ENCODE measurements around the gene TIGAR. TPM values are rescaled to one million over a fixed set of nuclear protein-coding genes. Genes with fewer than 3 reads are reported as not detected.
A peak's percentile ranks its signal among the peaks of the same experiment; 100 is the strongest.

The TIGAR gene
- polyA plus RNA-seq, 10 donors = 5.3 to 9.3 (median 7.4) TPM

DNA sequence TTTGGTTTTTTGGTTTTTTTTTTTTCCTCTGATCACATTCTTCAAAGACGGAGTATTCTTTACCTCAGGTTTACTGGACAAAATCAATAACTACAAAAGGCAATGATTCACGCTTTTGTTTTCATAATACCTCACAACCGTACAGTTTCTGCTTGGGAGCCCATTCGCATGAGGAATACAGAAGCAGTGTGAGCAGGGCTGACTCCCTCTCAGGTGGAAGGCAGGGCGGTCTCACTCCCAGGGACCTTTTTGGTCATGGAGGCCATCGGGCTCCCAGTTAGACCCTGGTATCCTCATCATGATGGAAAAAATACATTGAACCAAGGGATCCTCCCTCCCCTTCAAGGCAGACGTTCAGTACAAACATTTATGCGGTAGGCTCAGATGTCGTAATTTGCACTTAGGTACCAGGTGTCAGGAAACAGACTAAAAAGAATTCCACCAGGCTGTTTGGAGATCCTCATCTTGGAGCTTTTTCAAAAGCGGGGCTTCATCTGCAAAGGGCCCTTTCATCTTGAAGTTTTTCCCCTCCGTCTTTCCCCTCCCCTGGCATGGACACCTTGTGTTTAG is 19.0 kb upstream of the TIGAR start:
- DNase-seq = no peak

GRCh38 chr12:4302881-4303280 is 18.1 kb upstream of the TIGAR start:
- no peak for DNase-seq

GRCh38 chr12:4303750-4304149 is 17.3 kb upstream of the TIGAR start:
- no peak for DNase-seq

DNA sequence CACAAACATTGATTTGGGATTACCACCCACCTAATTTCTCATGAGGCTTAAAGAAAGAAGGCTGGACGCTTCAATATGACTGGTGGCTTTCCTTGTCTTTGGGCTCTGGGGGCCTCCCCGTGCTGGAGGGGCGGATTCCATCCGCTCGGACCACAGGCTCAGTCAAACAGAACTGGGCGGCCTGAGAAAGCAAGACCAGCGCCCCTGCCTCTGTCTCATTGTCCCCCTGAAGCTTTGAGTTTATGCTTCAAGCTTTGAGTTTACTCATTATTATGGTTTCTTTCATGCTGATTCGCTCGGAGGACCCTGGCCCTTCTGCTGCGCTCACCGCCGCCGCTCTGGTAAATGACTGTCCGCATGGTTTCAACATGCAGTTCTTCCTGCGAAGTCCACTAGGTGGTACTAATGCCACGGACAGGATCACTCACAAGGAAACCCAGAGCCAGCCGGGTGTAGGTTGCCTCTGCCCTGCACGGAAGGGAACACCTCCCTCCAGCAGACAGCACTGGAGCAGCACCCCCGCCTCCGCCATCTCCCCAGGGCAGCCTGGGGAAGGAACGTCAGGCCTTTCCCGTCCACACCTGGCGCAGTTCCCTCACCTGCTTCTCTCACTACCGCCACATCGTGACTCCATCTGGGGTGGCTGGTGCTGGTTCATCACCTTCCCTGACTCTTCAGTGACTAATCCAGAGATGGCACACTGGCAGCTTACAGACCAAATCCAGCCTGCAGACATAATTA is 13.2 kb upstream of the TIGAR start:
- peak; percentile 47 to 81 (median 67) for DNase-seq

GRCh38 chr12:4308334-4308950 is 12.6 kb upstream of the TIGAR start:
- DNase-seq = no peak

- no peak for DNase-seq
Observed at GRCh38 chr12:4311776-4312175, 9.2 kb upstream of the TIGAR start.

GRCh38 chr12:4312251-4312650 is 8.8 kb upstream of the TIGAR start:
- no peak for DNase-seq

GRCh38 chr12:4320497-4320852 is 538 bp upstream of the TIGAR start:
- DNase-seq = no peak

DNA sequence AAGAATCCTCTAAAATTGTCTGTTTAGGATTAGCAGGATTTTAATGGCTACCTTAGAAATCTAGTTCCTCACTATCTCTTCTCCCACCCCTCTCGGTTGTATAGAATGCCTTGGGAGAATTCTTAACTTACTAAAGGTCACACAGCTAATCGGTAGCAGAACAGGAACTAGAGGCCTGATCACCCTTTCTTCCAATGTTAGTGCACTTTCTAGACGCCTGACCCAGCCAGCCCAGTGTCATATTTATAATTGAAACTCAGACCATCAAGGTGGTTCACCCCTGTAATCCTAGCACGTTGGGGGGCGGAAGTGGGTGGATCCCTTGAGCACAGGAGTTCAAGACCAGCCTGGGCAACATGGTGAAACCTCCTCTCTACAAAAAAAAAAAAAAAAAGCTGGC is 1.7 kb downstream of the TIGAR start:
- DNase-seq = no peak

- DNase-seq = no peak
Observed at GRCh38 chr12:4323396-4323795, 2.4 kb downstream of the TIGAR start.

DNA sequence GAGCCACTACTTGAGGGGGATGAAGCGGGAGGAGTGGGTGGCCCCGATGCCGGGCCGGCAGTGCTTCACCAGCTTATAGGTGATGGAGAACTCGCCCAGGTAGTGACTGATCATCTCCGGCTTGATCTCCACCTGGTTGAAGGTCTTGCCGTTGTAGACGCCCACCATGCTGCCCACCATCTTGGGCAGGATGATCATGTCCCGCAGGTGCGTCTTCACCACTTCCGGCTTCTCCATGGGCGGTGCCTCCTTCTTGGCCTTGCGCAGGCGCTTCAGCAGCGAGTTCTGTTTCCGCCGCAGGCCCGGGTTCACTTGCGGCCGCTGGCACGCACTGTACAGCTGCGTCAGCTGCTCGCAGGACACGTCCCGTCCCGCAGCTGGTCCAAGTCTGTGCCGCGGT is 3.4 kb downstream of the TIGAR start:
- no peak for DNase-seq

GRCh38 chr12:4325966-4326365 is 5.0 kb downstream of the TIGAR start:
- DNase-seq = no peak

- DNase-seq = no peak
Observed at GRCh38 chr12:4327293-4327692, 6.3 kb downstream of the TIGAR start.

DNA sequence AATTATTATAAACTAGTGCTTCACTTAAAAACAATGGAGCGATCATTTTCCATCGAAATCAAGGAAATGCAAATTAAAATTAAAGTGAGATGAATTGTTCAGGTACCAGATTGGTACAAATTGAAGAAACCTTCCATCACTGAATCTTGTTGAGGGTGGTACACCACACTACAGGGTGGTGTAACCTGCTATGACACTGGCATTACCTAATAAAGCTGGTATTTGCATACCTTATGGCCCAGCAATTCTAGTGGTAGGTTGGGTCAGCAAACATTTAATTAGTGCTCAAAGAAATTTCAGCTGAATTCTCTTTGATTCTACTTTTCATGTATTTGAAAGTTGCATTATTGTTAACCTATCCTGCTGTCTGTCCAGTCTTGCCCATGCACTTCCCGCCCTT is 9.2 kb downstream of the TIGAR start:
- DNase-seq = no peak

- no peak for DNase-seq
Observed at GRCh38 chr12:4331221-4331620, 10.2 kb downstream of the TIGAR start.

DNA sequence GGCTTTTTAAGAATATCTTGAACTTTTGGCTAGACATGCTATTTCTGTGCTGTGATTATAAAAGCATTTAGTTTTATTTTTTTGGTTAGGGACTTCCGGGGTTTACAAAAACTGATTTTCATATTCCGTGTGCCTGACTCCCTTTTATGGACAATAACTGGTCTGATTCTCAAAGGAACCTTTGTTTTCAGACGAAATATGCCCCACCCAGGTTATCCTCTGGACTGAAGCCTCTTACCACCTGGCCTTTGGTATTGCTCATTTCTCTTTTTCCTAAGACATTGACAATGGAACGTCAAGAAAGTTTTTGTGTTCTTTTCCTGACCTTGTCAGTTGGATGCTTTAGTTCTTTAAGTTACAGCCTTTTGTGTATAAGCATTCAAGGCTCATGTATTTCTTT is 10.8 kb downstream of the TIGAR start:
- DNase-seq = no peak

DNA sequence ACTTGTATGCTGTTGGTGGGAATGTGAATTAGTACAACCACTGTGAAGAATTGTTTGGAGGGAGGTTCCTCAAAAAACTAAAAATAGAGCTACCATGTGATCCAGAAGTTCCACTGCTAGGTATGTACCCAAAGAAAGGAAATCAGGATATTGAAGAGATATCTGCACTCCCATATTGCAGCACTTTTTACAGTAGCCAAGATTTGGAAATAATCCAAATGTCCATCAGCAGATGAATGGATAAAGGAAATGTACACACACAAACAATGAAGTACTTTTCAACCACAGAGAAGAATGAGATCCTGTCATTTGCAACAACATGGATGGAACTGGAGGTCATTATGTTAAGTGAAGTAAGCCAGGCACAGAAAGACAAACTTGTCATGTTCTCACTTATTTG is 25.9 kb downstream of the TIGAR start:
- no peak for DNase-seq

- peak in 2 of 3 donors; percentile 6 to 12 for DNase-seq
Observed at GRCh38 chr12:4353785-4354208, 32.8 kb downstream of the TIGAR start.

DNA sequence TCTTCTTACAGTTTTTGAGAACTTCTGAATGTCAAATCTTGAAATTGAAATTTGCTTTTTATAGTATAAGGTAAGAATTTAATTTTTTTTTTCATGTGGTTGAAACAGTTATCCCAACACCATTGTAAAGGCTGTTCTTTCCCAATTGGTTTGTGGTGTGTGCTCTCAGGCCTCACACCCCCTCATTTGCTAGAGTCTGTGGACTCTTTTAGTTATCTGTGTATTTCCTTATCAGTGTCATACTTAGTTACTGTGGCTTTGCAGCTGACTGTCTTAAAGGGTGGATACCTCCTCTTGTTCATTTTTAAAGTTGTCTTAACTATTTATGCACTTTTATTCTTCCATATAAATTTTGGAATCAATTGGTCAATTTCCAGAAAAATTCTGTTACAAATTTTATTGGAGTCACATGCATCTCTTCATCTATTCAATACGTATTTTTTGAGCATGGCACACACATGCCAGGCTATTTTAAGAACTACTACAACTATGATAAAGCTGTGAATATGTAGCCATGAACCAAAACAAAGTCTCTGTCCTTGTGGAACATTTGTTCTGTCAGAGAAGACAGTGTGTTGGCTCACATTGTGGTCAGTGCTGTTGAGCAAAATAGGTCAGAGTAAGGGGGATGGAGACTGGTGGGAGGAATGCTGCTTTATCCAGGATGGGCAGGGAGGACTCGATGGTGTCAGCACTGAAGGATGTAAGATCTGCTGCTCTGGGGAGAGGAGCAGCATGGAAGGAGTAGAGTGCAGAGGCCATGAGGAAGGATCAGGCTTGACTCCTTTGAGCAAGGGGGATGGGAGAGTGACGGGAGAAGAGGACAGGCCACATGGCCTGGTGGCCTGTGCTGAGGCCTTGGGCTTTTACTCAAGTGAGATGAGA is 34.4 kb downstream of the TIGAR start:
- DNase-seq = no peak

DNA sequence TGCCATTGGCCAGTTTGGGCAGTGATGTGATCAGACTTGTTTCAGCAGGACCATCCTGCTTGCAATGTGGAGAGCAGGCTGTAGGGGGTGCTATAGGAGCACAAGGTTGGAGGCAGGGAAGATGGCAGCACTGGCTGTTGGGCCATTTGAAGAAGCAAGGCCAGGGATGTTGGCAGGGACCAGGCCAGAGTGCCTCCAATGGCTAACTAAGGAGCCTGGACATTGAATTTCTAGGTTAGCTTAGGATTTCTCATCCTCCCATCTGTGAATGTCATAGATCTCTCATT is 35.0 kb downstream of the TIGAR start:
- no peak for DNase-seq

- DNase-seq = no peak
Observed at GRCh38 chr12:4366090-4366489, 45.1 kb downstream of the TIGAR start.

- no peak for DNase-seq
Observed at GRCh38 chr12:4369548-4369947, 48.5 kb downstream of the TIGAR start.

DNA sequence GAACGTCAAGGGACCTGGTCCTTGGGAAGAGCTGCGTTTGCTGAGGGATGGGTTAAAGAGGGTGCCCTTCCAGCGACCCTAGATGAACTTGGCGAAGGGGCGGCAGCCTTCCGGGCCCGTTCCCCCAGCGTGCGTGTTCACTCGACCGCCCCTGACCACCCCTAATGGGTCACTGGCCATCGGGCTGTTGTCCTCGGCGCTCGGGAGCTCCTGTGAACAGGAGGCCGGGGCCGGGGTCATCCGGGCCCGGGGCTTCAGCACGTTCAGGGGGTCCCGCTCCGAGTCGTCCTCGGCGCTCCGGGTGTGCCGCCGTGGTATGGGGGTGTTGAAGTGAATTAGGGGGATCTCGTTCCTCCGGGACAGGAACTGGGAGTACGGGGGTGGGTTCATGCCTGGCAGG is 49.3 kb downstream of the TIGAR start:
- no peak for DNase-seq

Data from muscle of back (tissue), 11 donors.